ENCODE results near the gene GLDN.

GLDN gene

GRCh38 chr15:51375966-51376640, 34.6 kb downstream of the GLDN start:
- H3K27ac ChIP-seq, result no peak overlapping the region
- no peaks in the 10 kb centered on the region for H3K9me3 ChIP-seq (ENCODE audit: severe bottlenecking)
- no peak for DNase-seq
- no peak for TF ChIP-seq CTCF (IDR thresholded peaks at IDR 0.05; ENCODE audit: low read depth, low read length)
- no peak overlapping the region for H3K4me3 ChIP-seq (ENCODE audit: low read depth, low read length)
- no peaks in the 10 kb centered on the region for H3K36me3 ChIP-seq
- H3K27me3 ChIP-seq (ENCODE audit: insufficient read depth, low read depth, severe bottlenecking), result no peaks in the 10 kb centered on the region

- Histone ChIP-seq H3K27ac (no peak overlapping the region), H3K27me3 (ENCODE audit: insufficient read depth, low read depth, severe bottlenecking) (no peaks in the 10 kb centered on the region), H3K9me3 (ENCODE audit: severe bottlenecking) (no peaks in the 10 kb centered on the region), H3K4me3 (ENCODE audit: low read depth, low read length) (no peak overlapping the region), H3K36me3 (no peaks in the 10 kb centered on the region)
- no peak for DNase-seq
- TF ChIP-seq CTCF (IDR thresholded peaks at IDR 0.05; ENCODE audit: low read depth, low read length), result no peak
These were observed 35.8 kb downstream of the GLDN start for GRCh38 chr15:51377038-51377786.

- Histone ChIP-seq H3K4me3 (ENCODE audit: low read depth, low read length) (no peak overlapping the region), H3K9me3 (ENCODE audit: severe bottlenecking) (no peaks in the 10 kb centered on the region), H3K27me3 (ENCODE audit: insufficient read depth, low read depth, severe bottlenecking) (no peaks in the 10 kb centered on the region), H3K36me3 (no peaks in the 10 kb centered on the region), H3K27ac (no peak overlapping the region)
- no peak for DNase-seq
- no peak for TF ChIP-seq CTCF (IDR thresholded peaks at IDR 0.05; ENCODE audit: low read depth, low read length)
These were observed 37.0 kb downstream of the GLDN start for GRCh38 chr15:51378406-51378805.

GRCh38 chr15:51379390-51379789, 37.9 kb downstream of the GLDN start:
- no peak overlapping the region for H3K27ac ChIP-seq
- TF ChIP-seq CTCF (IDR thresholded peaks at IDR 0.05; ENCODE audit: low read depth, low read length), result no peak
- no peaks in the 10 kb centered on the region for H3K36me3 ChIP-seq

GRCh38 chr15:51380999-51381806, 39.7 kb downstream of the GLDN start:
- H3K36me3 ChIP-seq, result no peaks in the 10 kb centered on the region
- H3K4me3 ChIP-seq (ENCODE audit: low read depth, low read length), result no peak overlapping the region
- peak; percentile 73 for DNase-seq
- H3K9me3 ChIP-seq (ENCODE audit: severe bottlenecking), result no peaks in the 10 kb centered on the region
- H3K27ac ChIP-seq, result no peak overlapping the region
- no peaks in the 10 kb centered on the region for H3K27me3 ChIP-seq (ENCODE audit: insufficient read depth, low read depth, severe bottlenecking)
- TF ChIP-seq CTCF (IDR thresholded peaks at IDR 0.05; ENCODE audit: low read depth, low read length), result peak; percentile 83

More at GRCh38 chr15:51379390-51379789, 37.9 kb downstream of the GLDN start:
- Histone ChIP-seq H3K9me3 (ENCODE audit: severe bottlenecking) (no peaks in the 10 kb centered on the region), H3K4me3 (ENCODE audit: low read depth, low read length) (no peak overlapping the region), H3K27me3 (ENCODE audit: insufficient read depth, low read depth, severe bottlenecking) (no peaks in the 10 kb centered on the region)
- no peak for DNase-seq

Data from WERI-Rb-1 (cell line).